GM10266 (cell line): ENCODE results near the gene STING1.
"Not testable (repeated sequence)": the region's sequence is repeated elsewhere in the genome, so short reads cannot be mapped to it uniquely, and the experiment has no call there.

Experiments used
- DNase-seq: peaks from one replicate; pipeline ENCODE4 v3.0.0; 2012; ENCODE audit errors: extremely low spot score
- TF ChIP-seq, protein P1 (sequence below): IDR thresholded peaks from 2 replicates; pipeline ENCODE4 v1.5.1; 2012; ENCODE audit warnings: mild to moderate bottlenecking, low read depth; ENCODE audit not compliant: control insufficient read depth, insufficient read depth; ENCODE audit errors: missing control alignments

STING1 gene

GRCh38 chr5:139443831-139444453, 38.6 kb downstream of the STING1 start:
- TF ChIP-seq, protein P1, sequence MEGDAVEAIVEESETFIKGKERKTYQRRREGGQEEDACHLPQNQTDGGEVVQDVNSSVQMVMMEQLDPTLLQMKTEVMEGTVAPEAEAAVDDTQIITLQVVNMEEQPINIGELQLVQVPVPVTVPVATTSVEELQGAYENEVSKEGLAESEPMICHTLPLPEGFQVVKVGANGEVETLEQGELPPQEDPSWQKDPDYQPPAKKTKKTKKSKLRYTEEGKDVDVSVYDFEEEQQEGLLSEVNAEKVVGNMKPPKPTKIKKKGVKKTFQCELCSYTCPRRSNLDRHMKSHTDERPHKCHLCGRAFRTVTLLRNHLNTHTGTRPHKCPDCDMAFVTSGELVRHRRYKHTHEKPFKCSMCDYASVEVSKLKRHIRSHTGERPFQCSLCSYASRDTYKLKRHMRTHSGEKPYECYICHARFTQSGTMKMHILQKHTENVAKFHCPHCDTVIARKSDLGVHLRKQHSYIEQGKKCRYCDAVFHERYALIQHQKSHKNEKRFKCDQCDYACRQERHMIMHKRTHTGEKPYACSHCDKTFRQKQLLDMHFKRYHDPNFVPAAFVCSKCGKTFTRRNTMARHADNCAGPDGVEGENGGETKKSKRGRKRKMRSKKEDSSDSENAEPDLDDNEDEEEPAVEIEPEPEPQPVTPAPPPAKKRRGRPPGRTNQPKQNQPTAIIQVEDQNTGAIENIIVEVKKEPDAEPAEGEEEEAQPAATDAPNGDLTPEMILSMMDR: no peak
- DNase-seq: no peak

- DNase-seq: not testable (repeated sequence)
These were observed 42.1 kb downstream of the STING1 start for GRCh38 chr5:139440416-139440815.

DNA sequence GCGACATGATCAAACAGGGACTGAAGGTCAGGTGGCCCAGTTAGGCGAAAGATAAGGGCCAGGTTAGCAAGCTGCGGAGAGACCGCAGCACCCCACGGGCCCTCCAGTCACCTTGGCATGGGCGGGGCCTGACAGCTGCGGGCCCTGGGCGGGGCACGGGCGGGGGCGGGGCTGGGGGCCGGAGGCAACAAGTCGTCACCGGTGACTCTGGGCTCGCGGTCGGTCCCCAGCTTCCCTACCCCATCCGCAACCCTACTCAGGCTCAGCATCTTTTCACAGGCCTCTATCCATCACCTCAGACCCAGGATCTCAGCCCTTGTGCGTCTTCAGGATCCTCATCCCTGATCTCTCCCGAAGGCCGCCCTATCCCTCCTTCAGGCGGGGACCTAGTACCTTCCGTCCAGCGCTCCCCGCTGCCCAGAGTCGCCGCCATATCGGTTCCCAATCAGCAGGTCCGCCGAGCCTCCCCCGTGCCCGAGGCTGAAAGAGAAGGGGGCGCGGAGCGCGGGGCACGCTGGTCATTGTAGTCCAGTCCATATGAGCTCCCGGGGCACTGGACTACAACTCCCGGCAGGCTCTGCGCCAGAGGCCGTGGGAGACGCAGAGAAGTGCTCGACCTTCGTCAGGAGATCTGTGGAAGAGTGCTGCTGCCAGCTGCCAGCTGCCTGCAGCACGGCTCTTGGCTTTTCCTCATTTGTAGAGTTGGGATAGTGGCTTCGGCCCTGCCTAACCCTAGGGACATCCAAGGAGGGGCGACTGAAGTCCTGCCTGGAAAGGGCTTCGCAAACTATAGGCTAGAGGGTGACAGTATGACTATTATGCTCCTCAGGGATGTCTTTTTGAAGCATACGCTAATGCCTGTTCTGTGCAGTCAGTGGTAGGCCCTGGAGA, 43.3 kb downstream of the STING1 start, which contains the start of gene DNAJC18:
Gene DNAJC18 (minus strand): TSS at position 513 of the 891 bp plus-strand sequence. CDS start 80 bp downstream, at position 433.
- peak; percentile 89 for DNase-seq
- TF ChIP-seq, protein P1: no peak

- TF ChIP-seq, protein P1: no peak
- DNase-seq: no peak
These were observed 43.9 kb downstream of the STING1 start for GRCh38 chr5:139438707-139439012.

DNA sequence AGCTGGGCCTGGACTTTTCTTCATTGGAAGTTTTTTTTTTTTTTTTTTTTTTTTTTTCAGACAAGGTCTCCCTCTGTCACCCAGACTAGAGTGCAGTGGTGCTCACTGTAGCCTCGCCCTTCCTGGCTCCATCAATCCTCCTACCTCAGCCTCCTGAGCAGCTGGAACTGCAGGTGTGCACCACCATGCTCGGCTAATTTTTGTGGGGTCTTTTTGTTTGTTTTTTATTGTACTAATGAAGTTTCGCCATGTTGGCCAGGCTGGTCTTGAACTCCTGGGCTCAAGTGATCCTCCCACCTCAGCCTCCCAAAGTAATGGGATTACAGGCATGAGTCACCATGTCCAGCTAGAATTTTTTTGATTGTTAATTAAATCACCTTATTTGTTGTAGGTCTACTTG, 46.9 kb downstream of the STING1 start:
- TF ChIP-seq, protein P1: no peak
- no peak for DNase-seq

GRCh38 chr5:139431706-139432105, 50.9 kb downstream of the STING1 start:
- no peak for DNase-seq
- TF ChIP-seq, protein P1: no peak

DNA sequence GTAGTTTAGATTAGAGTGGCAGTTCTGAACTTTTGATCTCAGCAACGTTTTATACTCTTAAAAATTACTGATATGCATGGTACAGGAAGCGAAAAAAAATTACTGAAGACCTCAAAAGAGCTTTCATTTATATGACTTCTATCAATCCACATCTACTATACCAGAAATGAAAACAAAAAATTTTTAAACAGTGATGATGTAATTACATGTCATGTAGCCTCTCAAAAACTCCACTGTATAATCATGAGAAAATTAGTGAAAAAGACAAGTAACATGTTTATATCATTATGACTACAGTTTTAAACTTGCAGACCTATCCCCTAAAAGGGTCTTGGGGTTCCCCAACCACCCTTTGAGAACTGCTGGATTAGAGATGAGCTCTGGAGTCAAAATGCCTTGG, 52.5 kb downstream of the STING1 start:
- DNase-seq: no peak
- TF ChIP-seq, protein P1: no peak
